GM18870 (cell line): Measurements from ENCODE around the gene ENDOV.

Source experiments
- ATAC-seq: cut with Tn5 transposase; IDR thresholded peaks from one replicate; pipeline ENCODE4 v1.9.1; 2021; ENCODE audit warnings: moderate library complexity; ENCODE audit not compliant: unreplicated experiment

The ENDOV gene

GRCh38 chr17:80414508-80414802, 512 bp upstream of the ENDOV start:
- no peak for ATAC-seq

DNA sequence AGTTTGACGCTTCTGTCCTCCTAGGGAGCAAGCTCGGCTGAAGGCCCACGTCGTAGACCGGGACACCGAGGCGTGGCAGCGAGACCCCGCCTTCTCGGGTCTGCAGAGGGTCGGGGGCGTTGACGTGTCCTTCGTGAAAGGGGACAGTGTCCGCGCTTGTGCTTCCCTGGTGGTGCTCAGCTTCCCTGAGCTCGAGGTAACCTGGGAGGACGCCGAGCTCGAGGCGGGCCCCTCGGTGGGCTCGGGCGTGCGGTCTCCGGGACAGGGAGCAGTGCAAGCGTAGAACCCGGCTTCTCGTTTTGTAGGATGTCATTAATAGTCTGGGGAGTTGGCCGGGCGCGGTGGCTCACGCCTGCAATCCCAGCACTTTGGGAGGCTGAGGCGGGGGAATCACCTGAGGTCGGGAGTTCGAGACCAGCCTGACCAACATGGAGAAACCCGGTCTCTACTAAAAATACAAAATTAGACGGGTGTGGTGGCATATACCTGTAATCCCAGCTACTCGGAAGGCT, 715 bp downstream of the ENDOV start:
- no peak for ATAC-seq

DNA sequence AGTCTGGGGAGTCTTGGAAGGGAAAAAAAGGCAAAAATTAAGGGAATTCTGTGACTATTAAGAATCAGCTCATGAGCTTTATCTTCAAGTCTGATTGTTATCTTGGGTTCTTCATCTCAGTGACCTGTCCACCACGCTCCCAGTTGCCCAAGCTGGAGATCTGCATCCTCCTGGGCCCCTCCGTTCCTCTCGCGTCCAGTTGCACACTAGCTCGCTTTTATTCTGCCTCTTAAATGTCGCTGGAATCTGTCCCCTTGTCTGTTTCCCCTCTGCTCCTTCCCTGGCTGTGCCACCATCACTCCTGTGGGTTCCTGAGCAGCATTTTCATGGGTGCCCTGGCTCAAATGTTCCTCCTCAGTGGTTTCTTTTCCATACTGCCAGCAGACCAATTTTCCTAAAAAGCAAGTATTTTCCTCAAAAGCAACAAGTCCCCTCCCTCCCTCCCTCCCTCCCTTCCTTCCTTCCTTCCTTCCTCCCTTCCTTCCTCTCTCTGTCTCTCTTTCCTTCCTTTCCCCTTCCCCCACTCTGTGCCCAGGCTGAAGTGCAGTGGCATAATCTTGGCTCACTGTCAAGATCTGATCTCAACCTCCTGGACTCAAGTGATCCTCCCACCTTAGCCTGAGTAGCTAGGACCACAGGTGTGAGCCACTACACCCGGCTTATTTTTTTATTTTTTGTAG, 1.4 kb downstream of the ENDOV start:
- ATAC-seq, result no peak

- ATAC-seq, result no peak
Measured at GRCh38 chr17:80416940-80417293, 1.9 kb downstream of the ENDOV start.

DNA sequence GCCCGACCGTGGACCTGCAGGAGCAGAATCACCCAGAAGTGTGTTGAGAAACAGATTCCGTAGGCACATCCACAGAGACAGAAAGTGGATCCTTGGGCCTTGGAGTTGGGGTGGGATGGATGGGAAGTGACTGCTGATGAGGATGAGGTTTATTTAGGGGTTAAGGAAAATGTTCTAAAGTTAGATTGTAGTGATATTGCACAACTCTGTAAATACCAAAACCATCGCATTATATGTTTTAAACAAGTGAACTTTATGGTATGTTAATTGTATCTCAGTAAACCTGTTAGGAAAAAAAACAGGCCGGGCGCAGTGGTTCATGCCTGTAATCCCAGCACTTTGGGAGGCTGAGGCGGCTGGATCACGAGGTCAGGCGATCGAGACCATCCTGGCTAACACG, 3.6 kb downstream of the ENDOV start:
- no peak for ATAC-seq

- no peak for ATAC-seq
Measured at GRCh38 chr17:80419255-80419654, 4.3 kb downstream of the ENDOV start.

DNA sequence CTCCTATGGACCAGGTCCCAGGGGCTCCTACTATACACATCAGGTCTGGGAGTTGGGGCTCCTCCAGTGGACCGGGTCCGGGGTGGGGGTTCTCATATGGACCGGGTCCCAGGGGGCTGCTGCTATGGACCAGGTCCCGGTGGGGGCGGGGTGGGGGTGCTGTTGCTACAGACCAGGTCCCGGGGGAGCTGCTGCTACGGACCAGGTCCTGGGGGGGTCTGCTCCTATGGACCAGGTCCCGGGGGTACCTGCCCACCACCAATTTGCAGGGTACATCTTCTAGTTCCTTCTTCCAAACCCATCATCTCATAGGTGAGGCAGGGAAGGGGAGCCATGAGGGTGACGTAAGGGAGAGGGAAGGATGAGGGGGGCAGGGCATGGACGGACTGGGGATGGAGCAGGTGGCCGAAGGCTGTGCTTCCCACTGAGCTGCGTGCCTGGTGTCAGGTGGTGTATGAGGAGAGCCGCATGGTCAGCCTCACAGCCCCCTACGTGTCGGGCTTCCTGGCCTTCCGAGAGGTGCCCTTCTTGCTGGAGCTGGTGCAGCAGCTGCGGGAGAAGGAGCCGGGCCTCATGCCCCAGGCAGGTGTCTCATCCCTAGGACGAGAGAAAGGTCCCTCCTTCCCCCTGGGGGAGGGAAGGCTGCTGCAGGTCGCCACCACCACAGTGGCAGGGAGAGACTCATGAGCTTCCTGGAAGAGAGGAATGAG, 6.6 kb downstream of the ENDOV start:
- ATAC-seq, result no peak

GRCh38 chr17:80422276-80422675, 7.3 kb downstream of the ENDOV start:
- no peak for ATAC-seq

DNA sequence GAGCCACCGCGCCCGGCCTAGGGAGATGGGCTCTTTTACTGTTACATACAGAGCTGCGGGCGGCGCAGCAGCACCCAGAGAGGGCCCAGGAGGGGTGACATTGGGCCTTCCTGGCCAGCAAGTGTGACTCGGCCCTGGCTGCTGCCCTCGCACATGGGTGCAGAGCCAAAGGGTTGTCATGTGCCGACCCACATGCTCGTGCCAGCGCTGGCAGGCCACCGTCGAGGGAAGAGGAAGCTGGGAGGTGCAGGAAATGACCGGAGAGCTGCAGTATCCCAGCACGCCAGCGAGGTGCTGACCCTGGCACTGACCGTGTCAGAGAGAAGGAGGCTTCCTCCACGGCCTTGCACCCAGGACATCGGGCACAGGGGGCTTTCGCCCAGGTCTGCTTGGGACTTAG, 8.0 kb downstream of the ENDOV start:
- ATAC-seq, result no peak

- no peak for ATAC-seq
Measured at GRCh38 chr17:80423536-80424225, 8.7 kb downstream of the ENDOV start.

DNA sequence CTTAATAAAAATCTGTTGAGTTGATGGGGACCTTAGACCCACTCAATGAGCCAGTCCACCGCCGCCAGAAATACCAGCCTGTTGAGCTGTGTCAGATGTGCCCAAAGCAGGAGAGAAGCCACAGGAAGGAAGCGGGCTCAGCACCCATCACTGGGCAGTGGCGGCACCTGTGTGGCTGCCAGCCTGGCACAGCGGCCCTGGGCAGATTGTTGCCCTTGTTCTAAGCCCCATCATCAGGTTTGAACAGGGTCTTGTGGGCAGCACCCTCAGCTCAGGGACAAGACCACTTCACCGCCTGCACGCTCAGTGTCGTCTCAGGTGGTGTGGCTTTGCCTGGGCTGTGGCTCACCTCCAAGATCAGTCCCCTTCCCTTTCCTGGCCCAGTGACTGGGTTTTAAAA, 9.3 kb downstream of the ENDOV start:
- no peak for ATAC-seq

GRCh38 chr17:80424878-80425765, 10.2 kb downstream of the ENDOV start:
- no peak for ATAC-seq

- ATAC-seq, result no peak
Measured at GRCh38 chr17:80425835-80426426, 11.0 kb downstream of the ENDOV start.

GRCh38 chr17:80426671-80427326, 11.8 kb downstream of the ENDOV start:
- ATAC-seq, result no peak

- no peak for ATAC-seq
Measured at GRCh38 chr17:80427366-80428282, 12.7 kb downstream of the ENDOV start.

DNA sequence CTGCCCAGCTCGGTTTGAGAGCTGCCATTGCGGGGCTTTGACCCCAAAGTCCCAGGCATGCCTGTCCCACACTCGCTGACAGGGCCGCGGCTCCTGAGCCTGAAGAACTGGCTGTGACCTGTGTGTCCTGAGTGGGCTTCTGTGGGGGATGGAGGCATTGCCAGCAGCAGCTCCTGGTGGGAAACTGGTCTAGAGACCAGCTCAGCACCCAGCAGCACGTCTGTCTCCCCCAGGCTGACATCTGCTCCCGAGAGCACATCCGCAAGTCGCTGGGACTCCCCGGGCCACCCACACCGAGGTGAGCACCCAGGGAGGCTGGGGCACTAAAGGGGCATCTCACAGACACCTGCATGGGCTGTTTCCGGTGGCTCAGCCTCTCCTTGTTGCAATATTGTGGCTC, 13.4 kb downstream of the ENDOV start:
- no peak for ATAC-seq

DNA sequence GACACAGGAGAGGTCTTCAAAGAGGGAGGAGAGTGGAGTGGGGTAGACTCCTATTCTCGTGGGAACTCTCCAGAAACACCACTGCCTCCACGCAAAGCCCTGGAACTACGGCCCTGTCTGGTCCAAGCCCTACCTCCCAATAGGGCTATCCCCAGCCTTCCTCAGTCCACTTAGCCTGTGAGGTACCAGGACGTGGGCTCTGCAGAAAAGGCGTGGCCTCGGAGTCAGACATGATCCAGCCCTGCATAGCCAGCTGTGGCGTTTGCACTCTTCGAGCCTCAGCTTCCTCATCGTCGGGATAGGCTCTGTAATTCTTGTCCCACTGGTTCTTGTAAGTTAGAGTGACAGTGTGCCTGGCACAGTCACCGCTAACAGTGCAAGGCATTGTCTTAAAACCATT, 13.8 kb downstream of the ENDOV start:
- no peak for ATAC-seq

DNA sequence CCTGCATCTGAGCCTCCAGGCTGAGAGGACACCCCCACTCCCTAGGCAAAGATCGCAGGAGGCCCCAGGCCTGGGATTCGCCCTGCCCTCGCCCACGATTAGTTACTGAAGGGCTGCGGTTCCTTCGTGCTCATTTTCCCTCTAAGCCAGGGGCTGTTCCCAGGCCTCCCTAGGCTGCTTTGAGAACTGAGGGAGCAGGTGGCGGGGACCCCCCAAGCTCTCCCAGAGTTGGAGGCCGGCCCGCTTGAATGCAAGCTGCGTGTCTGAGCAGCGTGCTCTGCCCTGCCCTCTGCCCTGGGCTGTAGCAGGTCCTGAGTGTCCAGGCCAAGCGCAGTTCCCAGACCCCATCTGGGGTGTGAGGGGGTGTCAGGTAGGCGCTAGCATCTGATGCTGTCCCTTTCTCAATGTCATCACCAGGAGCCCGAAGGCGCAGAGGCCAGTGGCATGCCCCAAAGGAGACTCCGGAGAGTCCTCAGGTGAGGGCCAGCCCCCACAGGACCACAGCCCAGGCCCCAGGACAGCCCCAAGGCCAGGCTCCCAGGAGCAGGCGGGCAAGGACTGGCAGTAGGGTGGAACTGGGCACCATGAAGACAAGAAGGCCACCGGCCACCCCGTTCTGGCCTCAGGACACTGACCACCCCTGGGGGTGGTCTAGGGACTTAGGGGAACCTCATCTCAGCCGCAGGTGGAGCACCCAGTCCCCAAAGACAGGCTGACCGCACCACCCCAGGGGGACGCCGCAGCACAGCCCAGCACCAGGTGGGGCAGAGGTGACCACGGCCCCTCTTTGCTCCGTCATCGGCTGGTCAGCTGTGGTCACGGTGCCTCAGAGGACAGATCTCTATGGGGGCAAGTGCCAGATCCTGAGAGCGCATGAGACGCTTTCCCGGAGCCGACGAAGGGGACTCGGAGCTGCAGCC, 14.6 kb downstream of the ENDOV start:
- ATAC-seq, result no peak
